Measurements from ENCODE around the gene SCARB2. TPM values are rescaled to one million over a fixed set of nuclear protein-coding genes. Genes with fewer than 3 reads are reported as not detected.

Gene SCARB2
- total and polyA plus RNA-seq, 8 donors, result 212 to 266 (median 229) TPM

DNA sequence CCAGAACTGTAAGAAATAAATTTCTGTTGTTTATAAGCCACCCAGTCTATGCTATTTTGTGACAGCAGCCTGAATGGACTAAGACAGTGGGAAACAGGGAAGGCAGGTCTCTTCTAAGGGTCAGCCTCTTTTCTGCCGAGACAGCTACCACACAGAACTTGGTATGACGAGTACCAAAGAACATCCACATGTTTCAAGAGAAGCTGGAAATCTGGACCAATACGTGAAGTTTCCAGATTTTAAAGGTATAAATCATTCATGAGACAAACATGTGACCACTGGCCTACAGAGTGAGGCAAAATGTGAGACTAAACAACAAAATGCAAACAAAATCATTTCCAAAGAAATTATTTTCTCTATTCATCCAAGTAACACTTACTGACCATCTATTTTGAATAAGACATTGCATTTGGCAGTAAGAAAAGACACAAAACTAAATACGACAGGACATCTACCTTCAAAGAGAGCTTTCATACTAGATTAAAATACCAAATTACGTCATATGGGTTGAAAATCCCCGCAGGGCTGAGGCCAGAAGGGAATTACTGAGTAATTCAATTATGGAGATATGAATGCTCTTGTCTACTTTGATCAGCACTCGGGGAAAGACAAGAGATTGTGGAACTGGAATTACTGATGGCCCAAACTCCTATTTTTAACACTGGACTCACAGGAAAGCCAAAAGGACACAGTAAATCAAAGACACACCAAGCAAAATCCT is 7.2 kb downstream of the SCARB2 start:
- peaks cover 61 to 91% of the 10 kb centered on the region in 2 donors for H3K4me1 ChIP-seq

DNA sequence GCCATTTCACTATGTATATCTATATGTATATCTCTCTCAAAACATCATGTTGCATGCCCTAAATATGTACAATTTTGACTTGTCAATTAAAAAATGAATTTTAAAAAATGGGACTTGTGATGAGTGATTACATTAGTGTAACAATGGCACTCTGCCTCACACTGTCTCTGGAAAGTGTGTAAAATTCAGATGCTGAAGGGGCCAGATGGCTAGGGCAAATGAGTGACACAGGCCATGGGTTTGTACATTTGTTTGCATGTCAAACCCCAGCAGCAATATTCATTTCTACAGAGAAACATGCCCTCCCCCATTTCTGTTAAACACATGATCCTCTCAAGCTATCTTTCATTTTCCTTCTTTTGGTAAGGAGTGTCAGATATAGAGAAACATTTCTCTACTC is 8.1 kb downstream of the SCARB2 start:
- H3K9me3 ChIP-seq, result no peaks in the 10 kb centered on the region
- ATAC-seq (no peak), DNase-seq (no peak)
- intact Hi-C loops (cut with DNase I), result no loop called here
- H3K27ac ChIP-seq, result peak overlapping the region; percentile 65 to 99
- no peaks in the 10 kb centered on the region for H3K27me3 ChIP-seq
- H3K4me1 ChIP-seq, result peaks cover 62 to 91% of the 10 kb centered on the region in 2 donors
- H3K36me3 ChIP-seq, result no peaks in the 10 kb centered on the region
- no peak overlapping the region for H3K4me3 ChIP-seq
- TF ChIP-seq, protein P1, sequence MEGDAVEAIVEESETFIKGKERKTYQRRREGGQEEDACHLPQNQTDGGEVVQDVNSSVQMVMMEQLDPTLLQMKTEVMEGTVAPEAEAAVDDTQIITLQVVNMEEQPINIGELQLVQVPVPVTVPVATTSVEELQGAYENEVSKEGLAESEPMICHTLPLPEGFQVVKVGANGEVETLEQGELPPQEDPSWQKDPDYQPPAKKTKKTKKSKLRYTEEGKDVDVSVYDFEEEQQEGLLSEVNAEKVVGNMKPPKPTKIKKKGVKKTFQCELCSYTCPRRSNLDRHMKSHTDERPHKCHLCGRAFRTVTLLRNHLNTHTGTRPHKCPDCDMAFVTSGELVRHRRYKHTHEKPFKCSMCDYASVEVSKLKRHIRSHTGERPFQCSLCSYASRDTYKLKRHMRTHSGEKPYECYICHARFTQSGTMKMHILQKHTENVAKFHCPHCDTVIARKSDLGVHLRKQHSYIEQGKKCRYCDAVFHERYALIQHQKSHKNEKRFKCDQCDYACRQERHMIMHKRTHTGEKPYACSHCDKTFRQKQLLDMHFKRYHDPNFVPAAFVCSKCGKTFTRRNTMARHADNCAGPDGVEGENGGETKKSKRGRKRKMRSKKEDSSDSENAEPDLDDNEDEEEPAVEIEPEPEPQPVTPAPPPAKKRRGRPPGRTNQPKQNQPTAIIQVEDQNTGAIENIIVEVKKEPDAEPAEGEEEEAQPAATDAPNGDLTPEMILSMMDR (IDR thresholded peaks at IDR 0.05), result no peak

More for the DNA sequence above, 7.2 kb downstream of the SCARB2 start:
- ATAC-seq, result no peak
- Histone ChIP-seq H3K27ac (peak overlapping the region; percentile 65 to 99), H3K36me3 (no peaks in the 10 kb centered on the region), H3K27me3 (no peaks in the 10 kb centered on the region), H3K9me3 (no peaks in the 10 kb centered on the region), H3K4me3 (no peak overlapping the region)
- TF ChIP-seq, protein P1 (IDR thresholded peaks at IDR 0.05), result no peak
- DNase-seq, result no peak
- intact Hi-C loops (cut with DNase I), result no loop called here

DNA sequence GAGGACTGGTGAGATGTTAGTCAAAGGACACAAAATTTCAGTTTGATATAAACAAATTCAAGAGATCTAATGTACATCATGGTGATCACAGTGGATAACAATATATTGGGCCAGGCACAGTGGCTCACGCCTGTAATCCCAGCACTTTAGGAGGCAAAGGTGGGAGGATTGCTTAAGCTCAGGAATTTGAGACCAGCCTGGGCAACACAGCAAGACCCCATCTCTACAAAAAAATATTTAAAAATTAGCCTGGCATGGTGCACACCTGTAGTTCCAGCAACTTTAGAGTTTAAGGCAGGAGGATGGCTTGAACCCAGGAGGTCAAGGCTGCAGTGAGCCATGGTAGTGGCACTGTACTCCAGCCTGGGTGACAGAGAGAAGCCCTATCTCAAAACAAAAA is 8.7 kb downstream of the SCARB2 start:
- TF ChIP-seq, protein P1 (IDR thresholded peaks at IDR 0.05), result no peak
- Histone ChIP-seq H3K36me3 (no peaks in the 10 kb centered on the region), H3K27me3 (no peaks in the 10 kb centered on the region), H3K9me3 (no peaks in the 10 kb centered on the region), H3K27ac (no peak overlapping the region), H3K4me3 (no peak overlapping the region), H3K4me1 (peaks cover 62 to 91% of the 10 kb centered on the region in 2 donors)
- no peak for DNase-seq
- intact Hi-C loops (cut with DNase I), result no loop called here
- no peak for ATAC-seq

DNA sequence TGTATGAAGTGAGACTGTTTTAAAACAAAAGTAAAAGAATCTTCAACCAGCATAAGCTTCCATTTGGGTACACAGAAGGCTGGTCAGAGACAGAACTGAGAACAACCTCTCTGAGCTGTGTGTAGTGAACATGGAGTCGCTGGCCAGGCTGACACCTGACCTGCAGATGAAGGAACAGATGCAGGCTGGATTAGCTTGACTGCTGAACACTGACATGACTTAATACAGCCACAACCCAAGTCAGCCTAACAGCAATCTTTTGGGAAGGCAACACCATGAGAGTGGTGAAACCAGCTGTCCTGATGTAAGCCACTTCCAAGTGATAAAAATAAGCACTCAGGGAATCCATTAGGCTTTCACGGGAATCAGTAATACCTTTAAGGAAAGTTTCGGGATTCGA is 10.1 kb downstream of the SCARB2 start:
- DNase-seq (no peak), ATAC-seq (no peak)
- intact Hi-C loops (cut with DNase I), result no loop called here
- H3K27ac ChIP-seq, result peak overlapping the region in 1 of 2 donors; percentile 28
- H3K4me1 ChIP-seq, result peaks cover 61 to 91% of the 10 kb centered on the region in 2 donors
- H3K36me3 ChIP-seq, result no peaks in the 10 kb centered on the region
- no peaks in the 10 kb centered on the region for H3K9me3 ChIP-seq
- TF ChIP-seq, protein P1 (IDR thresholded peaks at IDR 0.05), result no peak
- H3K4me3 ChIP-seq, result no peak overlapping the region
- H3K27me3 ChIP-seq, result no peaks in the 10 kb centered on the region

DNA sequence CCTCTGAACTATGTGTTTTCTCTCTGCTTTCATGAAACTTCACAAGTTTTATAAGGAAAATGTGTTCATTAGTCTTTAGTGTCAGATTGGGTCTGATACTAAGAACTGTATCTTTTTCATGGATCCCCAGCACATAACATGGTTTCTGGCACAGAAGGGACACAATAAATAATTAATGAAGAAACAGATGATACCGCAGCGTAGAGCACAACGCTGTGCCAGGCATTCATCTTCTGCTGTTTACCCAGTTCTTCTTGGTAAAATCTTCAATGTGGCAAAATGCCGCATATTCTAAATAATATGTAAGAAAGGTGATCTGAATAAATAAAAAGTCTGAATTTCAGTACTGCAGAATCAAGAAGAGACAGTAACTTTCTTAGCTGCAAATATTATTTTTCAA is 12.3 kb downstream of the SCARB2 start:
- H3K27me3 ChIP-seq, result no peaks in the 10 kb centered on the region
- intact Hi-C loops (cut with DNase I), result no loop called here
- no peak for ATAC-seq
- TF ChIP-seq, protein P1 (IDR thresholded peaks at IDR 0.05), result no peak
- no peak overlapping the region for H3K4me3 ChIP-seq
- H3K27ac ChIP-seq, result peak overlapping the region; percentile 79 to 91
- no peak for DNase-seq
- H3K36me3 ChIP-seq, result no peaks in the 10 kb centered on the region
- H3K4me1 ChIP-seq, result peaks cover 63 to 91% of the 10 kb centered on the region in 2 donors
- H3K9me3 ChIP-seq, result no peaks in the 10 kb centered on the region
